IMR-90 (cell line): Measurements from ENCODE around the gene MARCHF9. TPM values are rescaled to one million over a fixed set of nuclear protein-coding genes. Genes with fewer than 3 reads are reported as not detected.

Experiments used
- ATAC-seq: fragments of 200-7000 bp; cut with Tn5 transposase; 2 replicates; pipeline ENCODE4 v1.9.1; 2020; ENCODE audit warnings: low read depth, mild to moderate bottlenecking, moderate library complexity
- BruUV-seq: library from RNA; stranded (reverse); fragments of 400-500 nt; replicated peaks from 2 replicates; lab custom pipeline; 2021; lab: Mats Ljungman, UMichigan
- CTCF ChIA-PET: fragments of 300-600 bp; formaldehyde crosslinking; extraction: SDS; loops from one replicate; lab custom pipeline; 2021; ENCODE audit warnings: antibody characterized with exemption; lab: Yijun Ruan, JAX
- POLR2A ChIA-PET: fragments of 300-600 bp; sonication (Branson Sonifier 250); formaldehyde crosslinking; loops from one replicate; lab custom pipeline; 2022; ENCODE audit warnings: antibody characterized with exemption; ENCODE audit not compliant: unreplicated experiment; lab: Charles Lee
- DNase-seq: peaks from one replicate; pipeline ENCODE4 v3.0.0; 2013
- H2AFZ ChIP-seq: replicated peaks from 2 replicates; pipeline ENCODE3; 2013; ENCODE audit warnings: low read length, mild to moderate bottlenecking; ENCODE audit not compliant: poor library complexity
- H2AK5ac ChIP-seq: 2 replicates; pipeline ENCODE4 v1.6.1; 2013; ENCODE audit warnings: low read depth, low read length, inconsistent platforms
- H2AK9ac ChIP-seq: replicated peaks from 2 replicates; pipeline ENCODE3; 2013; ENCODE audit warnings: mild to moderate bottlenecking, low read depth, low read length, moderate library complexity; ENCODE audit not compliant: poor library complexity
- H2BK120ac ChIP-seq: 2 replicates; pipeline ENCODE4 v1.6.1; 2013; ENCODE audit warnings: low read depth, low read length, inconsistent platforms
- H2BK15ac ChIP-seq: 3 replicates; pipeline ENCODE4 v1.6.1; 2013; ENCODE audit warnings: low read depth, low read length, inconsistent platforms
- H2BK20ac ChIP-seq: 2 replicates; pipeline ENCODE4 v1.6.1; 2013; ENCODE audit warnings: low read depth, mild to moderate bottlenecking, inconsistent platforms, low read length, moderate library complexity
- H2BK5ac ChIP-seq: 2 replicates; pipeline ENCODE4 v1.6.1; 2013; ENCODE audit warnings: mild to moderate bottlenecking, low read depth, low read length, inconsistent platforms; ENCODE audit not compliant: poor library complexity, severe bottlenecking
- H3K14ac ChIP-seq: replicated peaks from 2 replicates; pipeline ENCODE4 v1.6.1; 2013; ENCODE audit warnings: low read depth, low read length, inconsistent platforms
- H3K18ac ChIP-seq: 2 replicates; pipeline ENCODE4 v1.6.1; 2013; ENCODE audit warnings: low read depth, low read length, control low read depth
- H3K23ac ChIP-seq: 2 replicates; pipeline ENCODE4 v1.6.1; 2013; ENCODE audit warnings: low read depth, low read length, inconsistent platforms
- H3K27ac ChIP-seq: 2 replicates; pipeline ENCODE4 v1.5.1; 2013; ENCODE audit warnings: mild to moderate bottlenecking, control low read depth, low read length; ENCODE audit not compliant: insufficient read depth
- H3K27me3 ChIP-seq: 2 replicates; pipeline ENCODE4 v1.6.1; 2013; ENCODE audit warnings: low read length; ENCODE audit not compliant: control insufficient read depth, insufficient read depth
- H3K36me3 ChIP-seq: 2 replicates; pipeline ENCODE4 v1.6.1; 2013; ENCODE audit warnings: low read length, mixed read lengths; ENCODE audit not compliant: control insufficient read depth, insufficient read depth
- H3K4ac ChIP-seq: 2 replicates; pipeline ENCODE4 v1.6.1; 2013; ENCODE audit warnings: low read depth, low read length, inconsistent platforms
- H3K4me1 ChIP-seq: 2 replicates; pipeline ENCODE4 v1.6.1; 2013; ENCODE audit warnings: low read length, mixed read lengths; ENCODE audit not compliant: control insufficient read depth, insufficient read depth
- H3K4me2 ChIP-seq: 2 replicates; pipeline ENCODE4 v1.6.1; 2013; ENCODE audit warnings: low read depth, mild to moderate bottlenecking, control low read depth, low read length, moderate library complexity
- H3K4me3 ChIP-seq: 2 replicates; pipeline ENCODE4 v1.5.1; 2013; ENCODE audit warnings: low read depth, mild to moderate bottlenecking, control low read depth, low read length, moderate library complexity; ENCODE audit not compliant: insufficient read depth
- H3K56ac ChIP-seq: 2 replicates; pipeline ENCODE4 v1.6.1; 2013; ENCODE audit warnings: low read length, inconsistent platforms; ENCODE audit not compliant: insufficient read depth; ENCODE audit errors: extremely low read depth
- H3K79me1 ChIP-seq, 2 experiments: 2 replicates each; pipeline ENCODE4 v1.6.1; 2013; ENCODE audit warnings: low read length in 2 of 2, inconsistent platforms in 1 of 2, low read depth in 1 of 2
- H3K9ac ChIP-seq: 2 replicates; pipeline ENCODE4 v1.6.1; 2013; ENCODE audit warnings: low read depth, low read length, control low read depth
- H3K9me1 ChIP-seq: 2 replicates; pipeline ENCODE4 v1.6.1; 2013; ENCODE audit warnings: low read length, inconsistent platforms; ENCODE audit not compliant: insufficient read depth
- H3K9me3 ChIP-seq: 2 replicates; pipeline ENCODE4 v1.6.1; 2013; ENCODE audit warnings: low read length; ENCODE audit not compliant: control insufficient read depth, insufficient read depth
- H4K20me1 ChIP-seq: 2 replicates; pipeline ENCODE4 v1.6.1; 2013; ENCODE audit warnings: low read length, inconsistent platforms; ENCODE audit not compliant: insufficient read depth
- H4K5ac ChIP-seq: 2 replicates; pipeline ENCODE4 v1.6.1; 2013; ENCODE audit warnings: mild to moderate bottlenecking, low read depth, low read length, control low read depth
- H4K8ac ChIP-seq, 2 experiments: 2 replicates each; pipeline ENCODE4 v1.6.1; 2013; ENCODE audit warnings: low read depth in 2 of 2, low read length in 2 of 2, control low read depth in 1 of 2, inconsistent platforms in 1 of 2
- H4K91ac ChIP-seq: 2 replicates; pipeline ENCODE4 v1.6.1; 2013; ENCODE audit warnings: low read depth, low read length, inconsistent platforms; ENCODE audit not compliant: insufficient read depth
- BHLHE40 ChIP-seq: fragments of 150-350 bp; IDR thresholded peaks from 2 replicates; pipeline ENCODE4 v1.6.1; 2016; ENCODE audit warnings: mild to moderate bottlenecking, low read depth, low read length
- CEBPB ChIP-seq: IDR thresholded peaks from 2 replicates; pipeline ENCODE4 v1.6.1; 2012; ENCODE audit warnings: low read depth, low read length, improper control_type of control experiment
- CHD1 ChIP-seq: IDR thresholded peaks from 2 replicates; pipeline ENCODE4 v1.6.1; 2012; ENCODE audit warnings: low read depth, low read length, improper control_type of control experiment
- FOS ChIP-seq: fragments of 150-350 bp; IDR thresholded peaks from 2 replicates; pipeline ENCODE4 v1.6.1; 2016; ENCODE audit warnings: low read depth, low read length
- MAFK ChIP-seq: IDR thresholded peaks from 2 replicates; pipeline ENCODE4 v1.6.1; 2012; ENCODE audit warnings: low read depth, low read length, improper control_type of control experiment
- MAZ ChIP-seq: IDR thresholded peaks from 2 replicates; pipeline ENCODE4 v1.6.1; 2012; ENCODE audit warnings: low read depth, mild to moderate bottlenecking, low read length, improper control_type of control experiment, moderate library complexity, borderline replicate concordance
- MXI1 ChIP-seq: IDR thresholded peaks from 2 replicates; pipeline ENCODE4 v1.6.1; 2012; ENCODE audit warnings: low read depth, mild to moderate bottlenecking, low read length, moderate library complexity, borderline replicate concordance
- NFE2L2 ChIP-seq: fragments of 150-350 bp; IDR thresholded peaks from 2 replicates; pipeline ENCODE4 v1.6.1; 2016; ENCODE audit warnings: low read depth, mild to moderate bottlenecking, low read length
- POLR2A ChIP-seq: IDR thresholded peaks from 2 replicates; pipeline ENCODE4 v1.6.1; 2012; ENCODE audit warnings: mild to moderate bottlenecking, low read depth, low read length
- RAD21 ChIP-seq: IDR thresholded peaks from 2 replicates; pipeline ENCODE4 v1.6.1; 2012; ENCODE audit warnings: low read length, improper control_type of control experiment
- RCOR1 ChIP-seq: IDR thresholded peaks from 2 replicates; pipeline ENCODE4 v1.6.1; 2012; ENCODE audit warnings: mild to moderate bottlenecking, low read length, improper control_type of control experiment; ENCODE audit not compliant: insufficient replicate concordance
- RFX5 ChIP-seq: IDR thresholded peaks from 2 replicates; pipeline ENCODE4 v1.8.0; 2012; ENCODE audit warnings: low read depth, mild to moderate bottlenecking, low read length, moderate library complexity
- SMC3 ChIP-seq: fragments of 150-350 bp; IDR thresholded peaks from 2 replicates; pipeline ENCODE4 v1.6.1; 2016; ENCODE audit warnings: low read depth, mild to moderate bottlenecking, antibody characterized with exemption, low read length, moderate library complexity
- USF2 ChIP-seq: fragments of 150-350 bp; IDR thresholded peaks from 2 replicates; pipeline ENCODE4 v1.6.1; 2017; ENCODE audit warnings: mild to moderate bottlenecking, antibody characterized with exemption, low read length, low read depth
- WGBS, 2 experiments: methylation state at CpG; one replicate each; pipeline versions ENCODE4 v1.1.5 to v1.1.7; 2013; ENCODE audit warnings: missing lambda C conversion rate in 2 of 2; ENCODE audit not compliant: insufficient read length in 1 of 2; ENCODE audit errors: extremely low coverage in 2 of 2; 5-methylcytosine and 5-hydroxymethylcytosine counted together
- dilution Hi-C: fragments of 300-500 bp; cut with HindIII; formaldehyde crosslinking; loops from one replicate; pipeline ENCODE4 v1.14.3; 2018; ENCODE audit warnings: low sequenced_read_pairs; ENCODE audit not compliant: unreplicated experiment
- in situ Hi-C: fragments of 300-500 bp; cut with MboI; formaldehyde crosslinking; loops from 3 replicates; pipeline ENCODE4 v1.14.3; 2019; ENCODE audit warnings: low sequenced_read_pairs, inconsistent platforms, mixed read lengths
- intact Hi-C: fragments of 100-400 bp; cut with micrococcal nuclease; formaldehyde crosslinking; loops from 2 replicates; pipeline ENCODE4 v1.10.0; 2022
- polyA plus RNA-seq, 3 experiments: library from polyadenylated mRNA; depleted of rRNA; stranded (reverse); fragments of >200 nt; gene quantifications; 2 replicates each; pipeline ENCODE4 v1.2.3, GENCODE V29; 2012; ENCODE audit warnings: low replicate concordance in 1 of 3
- total RNA-seq: library from RNA; depleted of rRNA; stranded (reverse); fragments of >200 nt; gene quantifications from 2 replicates; pipeline ENCODE4 v1.2.3, GENCODE V29; 2012
- TF ChIP-seq, protein P1 (sequence below): fragments of 150-350 bp; IDR thresholded peaks from 2 replicates; pipeline ENCODE4 v1.6.1; 2016; ENCODE audit warnings: low read depth, mild to moderate bottlenecking, low read length, moderate library complexity, borderline replicate concordance
- TF ChIP-seq, protein P2 (sequence below): conservative IDR thresholded peaks from 2 replicates; pipeline ENCODE4 v1.5.1; 2012; ENCODE audit warnings: mild to moderate bottlenecking, low read depth, low read length, improper control_type of control experiment

The MARCHF9 gene
- total and polyA plus RNA-seq, 2 of the 4 experiments (the other 2 are of a cell fraction): 1.1 to 5.4 TPM

GRCh38 chr12:57739387-57739786, 15.5 kb upstream of the MARCHF9 start:
- H3K4me2 ChIP-seq: no peak overlapping the region
- peaks cover 0 to 2% of the 10 kb centered on the region in 2 experiments; a peak in 1 of 4 replicates for H3K79me1 ChIP-seq
- no peak overlapping the region for H4K5ac ChIP-seq
- H3K4me3 ChIP-seq: no peak overlapping the region
- 0 out of 2 replicates have a peak, but pooled peaks cover 3% of the 10 kb centered on the region for H4K20me1 ChIP-seq
- H2BK15ac ChIP-seq: no peak overlapping the region
- no peak overlapping the region for H2BK120ac ChIP-seq
- no peak overlapping the region for H3K56ac ChIP-seq
- no peak overlapping the region for H3K27ac ChIP-seq
- no peak for TF ChIP-seq CEBPB
- no peak for TF ChIP-seq RAD21
- no peak for TF ChIP-seq NFE2L2
- no peak for TF ChIP-seq POLR2A
- no peak for TF ChIP-seq USF2
- no peak for TF ChIP-seq MAFK
- TF ChIP-seq, protein P1, sequence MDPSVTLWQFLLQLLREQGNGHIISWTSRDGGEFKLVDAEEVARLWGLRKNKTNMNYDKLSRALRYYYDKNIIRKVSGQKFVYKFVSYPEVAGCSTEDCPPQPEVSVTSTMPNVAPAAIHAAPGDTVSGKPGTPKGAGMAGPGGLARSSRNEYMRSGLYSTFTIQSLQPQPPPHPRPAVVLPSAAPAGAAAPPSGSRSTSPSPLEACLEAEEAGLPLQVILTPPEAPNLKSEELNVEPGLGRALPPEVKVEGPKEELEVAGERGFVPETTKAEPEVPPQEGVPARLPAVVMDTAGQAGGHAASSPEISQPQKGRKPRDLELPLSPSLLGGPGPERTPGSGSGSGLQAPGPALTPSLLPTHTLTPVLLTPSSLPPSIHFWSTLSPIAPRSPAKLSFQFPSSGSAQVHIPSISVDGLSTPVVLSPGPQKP: no peak
- no peak for TF ChIP-seq MAZ
- no peak for TF ChIP-seq BHLHE40
- TF ChIP-seq FOS: no peak
- no peak for TF ChIP-seq RCOR1
- TF ChIP-seq, protein P2, sequence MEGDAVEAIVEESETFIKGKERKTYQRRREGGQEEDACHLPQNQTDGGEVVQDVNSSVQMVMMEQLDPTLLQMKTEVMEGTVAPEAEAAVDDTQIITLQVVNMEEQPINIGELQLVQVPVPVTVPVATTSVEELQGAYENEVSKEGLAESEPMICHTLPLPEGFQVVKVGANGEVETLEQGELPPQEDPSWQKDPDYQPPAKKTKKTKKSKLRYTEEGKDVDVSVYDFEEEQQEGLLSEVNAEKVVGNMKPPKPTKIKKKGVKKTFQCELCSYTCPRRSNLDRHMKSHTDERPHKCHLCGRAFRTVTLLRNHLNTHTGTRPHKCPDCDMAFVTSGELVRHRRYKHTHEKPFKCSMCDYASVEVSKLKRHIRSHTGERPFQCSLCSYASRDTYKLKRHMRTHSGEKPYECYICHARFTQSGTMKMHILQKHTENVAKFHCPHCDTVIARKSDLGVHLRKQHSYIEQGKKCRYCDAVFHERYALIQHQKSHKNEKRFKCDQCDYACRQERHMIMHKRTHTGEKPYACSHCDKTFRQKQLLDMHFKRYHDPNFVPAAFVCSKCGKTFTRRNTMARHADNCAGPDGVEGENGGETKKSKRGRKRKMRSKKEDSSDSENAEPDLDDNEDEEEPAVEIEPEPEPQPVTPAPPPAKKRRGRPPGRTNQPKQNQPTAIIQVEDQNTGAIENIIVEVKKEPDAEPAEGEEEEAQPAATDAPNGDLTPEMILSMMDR: no peak
- no peak for TF ChIP-seq MXI1
- no peak for TF ChIP-seq RFX5
- no peak for TF ChIP-seq SMC3
- TF ChIP-seq CHD1: no peak
- no peak overlapping the region for H2BK20ac ChIP-seq
- dilution Hi-C loops (no loop called here), intact Hi-C loops (loop anchor here (5.0 kb wide), 1 partner anchor 157 kb away; no protein-coding TSS in a partner anchor), in situ Hi-C loops (loop anchor here (10.0 kb wide), 1 partner anchor 155 kb away; no protein-coding TSS in a partner anchor)
- DNase-seq (no peak), ATAC-seq (no peak)
- WGBS, 2 experiments: no CpG with 5 or more reads among the region's 7 CpGs
- BruUV-seq: no TSS peak
- no peak overlapping the region for H2AK5ac ChIP-seq
- peak overlapping the region; percentile 55 for H2AK9ac ChIP-seq
- CTCF ChIA-PET: no interaction called here
- no peak overlapping the region for H3K14ac ChIP-seq
- POLR2A ChIA-PET: no interaction called here
- no peak overlapping the region for H3K18ac ChIP-seq
- H3K27me3 ChIP-seq: peaks cover 74% of the 10 kb centered on the region
- H3K4ac ChIP-seq: no peak overlapping the region
- H3K36me3 ChIP-seq: no peaks in the 10 kb centered on the region
- no peak overlapping the region for H4K8ac ChIP-seq
- no peak overlapping the region for H2AFZ ChIP-seq
- no peak overlapping the region for H2BK5ac ChIP-seq
- no peak overlapping the region for H3K9ac ChIP-seq
- H3K23ac ChIP-seq: 0 out of 2 replicates have a peak overlapping the region, but pooled peaks have one; percentile 1
- H3K9me1 ChIP-seq: no peaks in the 10 kb centered on the region
- peaks cover 2% of the 10 kb centered on the region; the same call in 1 of the 2 replicates for H3K9me3 ChIP-seq
- H3K4me1 ChIP-seq: 0 out of 2 replicates have a peak, but pooled peaks cover 3% of the 10 kb centered on the region
- H4K91ac ChIP-seq: no peak overlapping the region
